H9 (cell line): ENCODE measurements around the gene ENOX2. TPM values are rescaled to one million over a fixed set of nuclear protein-coding genes. Genes with fewer than 3 reads are reported as not detected.

ENCODE experiments used
- DNase-seq: peaks from one replicate; pipeline ENCODE4 v3.0.0-alpha.2; 2017
- H2AFZ ChIP-seq: one replicate; pipeline ENCODE4 v1.6.1; 2013; ENCODE audit warnings: mild to moderate bottlenecking, low read length, control low read depth, moderate library complexity
- H2AK5ac ChIP-seq: 2 replicates; pipeline ENCODE4 v1.6.1; 2013; ENCODE audit warnings: low read length, control low read depth, mixed read lengths; ENCODE audit not compliant: insufficient read length
- H2BK120ac ChIP-seq: one replicate; pipeline ENCODE4 v1.6.1; 2013; ENCODE audit warnings: low read depth, mild to moderate bottlenecking, low read length, control low read depth, inconsistent platforms; ENCODE audit not compliant: poor library complexity, severe bottlenecking
- H2BK12ac ChIP-seq: 2 replicates; pipeline ENCODE4 v1.6.1; 2013; ENCODE audit warnings: low read length, control low read depth, mixed read lengths, low read depth; ENCODE audit not compliant: insufficient read length
- H2BK15ac ChIP-seq: 2 replicates; pipeline ENCODE4 v1.6.1; 2013; ENCODE audit warnings: low read depth, low read length, control low read depth
- H2BK20ac ChIP-seq: one replicate; pipeline ENCODE4 v1.6.1; 2013; ENCODE audit warnings: low read depth, mild to moderate bottlenecking, low read length, control low read depth, inconsistent platforms; ENCODE audit not compliant: poor library complexity, severe bottlenecking
- H2BK5ac ChIP-seq: 2 replicates; pipeline ENCODE4 v1.6.1; 2013; ENCODE audit warnings: low read length, control low read depth, mixed read lengths; ENCODE audit not compliant: insufficient read length
- H3K14ac ChIP-seq: 2 replicates; pipeline ENCODE4 v1.6.1; 2013; ENCODE audit warnings: low read length, control low read depth; ENCODE audit not compliant: insufficient read depth
- H3K18ac ChIP-seq: 2 replicates; pipeline ENCODE4 v1.6.1; 2013; ENCODE audit warnings: low read depth, mild to moderate bottlenecking, mixed read lengths, low read length, control low read depth; ENCODE audit not compliant: insufficient read length
- H3K23ac ChIP-seq: 2 replicates; pipeline ENCODE4 v1.6.1; 2013; ENCODE audit warnings: low read length, control low read depth, mixed read lengths, low read depth; ENCODE audit not compliant: insufficient read length
- H3K23me2 ChIP-seq: 2 replicates; pipeline ENCODE4 v1.6.1; 2013; ENCODE audit warnings: low read depth, mild to moderate bottlenecking, mixed read lengths, low read length, control low read depth; ENCODE audit not compliant: insufficient read length, poor library complexity, severe bottlenecking
- H3K27ac ChIP-seq: 2 replicates; pipeline ENCODE4 v1.5.1; 2013; ENCODE audit warnings: low read length, control low read depth, mixed read lengths, low read depth; ENCODE audit not compliant: insufficient read length
- H3K27me3 ChIP-seq: 2 replicates; pipeline ENCODE4 v1.6.1; 2013; ENCODE audit warnings: low read length, control low read depth, inconsistent platforms; ENCODE audit not compliant: insufficient read depth
- H3K4ac ChIP-seq: 2 replicates; pipeline ENCODE4 v1.6.1; 2013; ENCODE audit warnings: low read depth, mild to moderate bottlenecking, control low read depth, inconsistent platforms, low read length, moderate library complexity
- H3K4me1 ChIP-seq: 2 replicates; pipeline ENCODE4 v1.6.1; 2013; ENCODE audit warnings: low read length, control low read depth, inconsistent platforms; ENCODE audit not compliant: insufficient read depth
- H3K4me2 ChIP-seq: 2 replicates; pipeline ENCODE4 v1.6.1; 2013; ENCODE audit warnings: low read length, control low read depth, mixed read lengths; ENCODE audit not compliant: insufficient read length, insufficient read depth
- H3K56ac ChIP-seq: 2 replicates; pipeline ENCODE4 v1.6.1; 2013; ENCODE audit warnings: low read depth, mild to moderate bottlenecking, mixed read lengths, low read length, control low read depth; ENCODE audit not compliant: insufficient read length
- H3K79me1 ChIP-seq: 2 replicates; pipeline ENCODE4 v1.6.1; 2013; ENCODE audit warnings: low read depth, mild to moderate bottlenecking, moderate library complexity, low read length, control low read depth, inconsistent platforms; ENCODE audit not compliant: insufficient read depth, poor library complexity, severe bottlenecking
- H3K79me2 ChIP-seq: 2 replicates; pipeline ENCODE4 v1.6.1; 2013; ENCODE audit warnings: low read length, control low read depth, inconsistent platforms; ENCODE audit not compliant: insufficient read depth
- H3K9ac ChIP-seq: 2 replicates; pipeline ENCODE4 v1.6.1; 2013; ENCODE audit warnings: low read length, control low read depth, mixed read lengths; ENCODE audit not compliant: insufficient read length; ENCODE audit errors: extremely low read depth
- H3K9me3 ChIP-seq: one replicate; pipeline ENCODE4 v1.6.1; 2013; ENCODE audit warnings: low read depth, low read length, inconsistent platforms; ENCODE audit not compliant: control insufficient read depth
- H3T11ph ChIP-seq: one replicate; pipeline ENCODE4 v1.6.1; 2013; ENCODE audit warnings: mild to moderate bottlenecking, low read length, control low read depth, inconsistent platforms
- H4K20me1 ChIP-seq: one replicate; pipeline ENCODE4 v1.6.1; 2013; ENCODE audit not compliant: control insufficient read depth, insufficient read length, insufficient read depth
- H4K5ac ChIP-seq: 2 replicates; pipeline ENCODE4 v1.6.1; 2013; ENCODE audit warnings: low read depth, mild to moderate bottlenecking, mixed read lengths, low read length, control low read depth; ENCODE audit not compliant: insufficient read length
- H4K8ac ChIP-seq: replicated peaks from 2 replicates; pipeline ENCODE4 v1.6.1; 2013; ENCODE audit warnings: low read length, control low read depth, mixed read lengths, low read depth; ENCODE audit not compliant: insufficient read length
- H4K91ac ChIP-seq: 2 replicates; pipeline ENCODE4 v1.6.1; 2013; ENCODE audit warnings: low read depth, mild to moderate bottlenecking, moderate library complexity, mixed read lengths, low read length, control low read depth; ENCODE audit not compliant: insufficient read length
- H3K27ac Mint-ChIP-seq, 3 experiments: 2 replicates in 2 of 3; 3 replicates in 1 of 3; pipeline ENCODE4 v1.8.0; 2020 to 2021; ENCODE audit warnings: mixed read lengths in 3 of 3, mild to moderate bottlenecking in 1 of 3, moderate library complexity in 1 of 3
- H3K27me3 Mint-ChIP-seq: 2 replicates; pipeline ENCODE4 v1.8.0; 2021; ENCODE audit warnings: low read depth, mild to moderate bottlenecking, moderate library complexity, mixed read lengths
- H3K36me3 Mint-ChIP-seq, 3 experiments: 2 replicates in 2 of 3; 3 replicates in 1 of 3; pipeline ENCODE4 v1.8.0; 2020 to 2021; ENCODE audit warnings: low read depth in 3 of 3, mixed read lengths in 3 of 3; ENCODE audit not compliant: insufficient read depth in 1 of 3
- H3K4me1 Mint-ChIP-seq, 2 experiments: 2 replicates each; pipeline ENCODE4 v1.8.0; 2020; ENCODE audit warnings: mixed read lengths in 2 of 2
- H3K4me3 Mint-ChIP-seq, 2 experiments: 2 replicates in 1 of 2; 3 replicates in 1 of 2; pipeline ENCODE4 v1.8.0; 2020 to 2021; ENCODE audit warnings: mild to moderate bottlenecking in 2 of 2, mixed read lengths in 2 of 2, moderate library complexity in 1 of 2
- H3K9me3 Mint-ChIP-seq, 2 experiments: 2 replicates in 1 of 2; 3 replicates in 1 of 2; pipeline ENCODE4 v1.8.0; 2020; ENCODE audit warnings: mild to moderate bottlenecking in 2 of 2, mixed read lengths in 2 of 2, moderate library complexity in 1 of 2
- CTCF ChIP-seq: fragments of 200-600 bp; sonication (generic); conservative IDR thresholded peaks from 3 replicates; pipeline ENCODE4 v1.8.0; 2021; ENCODE audit warnings: antibody characterized with exemption, mild to moderate bottlenecking
- WGBS: extraction: QIAGEN DNeasy Blood & Tissue Kit; methylation state at CpG from one replicate; pipeline ENCODE4 v1.1.7; 2013; ENCODE audit warnings: missing lambda C conversion rate, low lambda C conversion rate, mixed read lengths; ENCODE audit not compliant: insufficient read length; ENCODE audit errors: extremely low coverage; 5-methylcytosine and 5-hydroxymethylcytosine counted together
- total RNA-seq: library from RNA; stranded (reverse); gene quantifications from 2 replicates; pipeline ENCODE4 v1.2.1, GENCODE V29; 2021

Gene ENOX2
- total RNA-seq, 1 experiment from 2014 or later, result 17.7 TPM

GRCh38 chrX:130746077-130746476 lies 156.9 kb downstream of the ENOX2 start:
- H3K9me3 ChIP-seq, result peaks cover 8% of the 10 kb centered on the region

More at GRCh38 chrX:130746077-130746476, 156.9 kb downstream of the ENOX2 start:
- Histone ChIP-seq H3K4ac (no peak overlapping the region), H3K56ac (no peak overlapping the region), H2BK12ac (no peak overlapping the region), H2BK20ac (no peak overlapping the region), H3K9ac (no peak overlapping the region), H4K5ac (no peak overlapping the region), H3K79me2 (no peaks in the 10 kb centered on the region), H3K23me2 (no peaks in the 10 kb centered on the region), H3K4me1 (peaks cover 3% of the 10 kb centered on the region; the same call in 1 of the 2 replicates), H4K20me1 (no peaks in the 10 kb centered on the region), H3K79me1 (no peaks in the 10 kb centered on the region), H3K27ac (no peak overlapping the region), H3K14ac (no peak overlapping the region), H3K4me2 (no peak overlapping the region), H3K27me3 (no peaks in the 10 kb centered on the region), H3K23ac (no peak overlapping the region), H2AFZ (no peak overlapping the region), H2BK15ac (no peak overlapping the region), H3K18ac (no peak overlapping the region), H2BK120ac (no peak overlapping the region), H2AK5ac (no peak overlapping the region), H4K8ac (no peak overlapping the region), H4K91ac (no peak overlapping the region), H2BK5ac (no peak overlapping the region), H3T11ph (no peak overlapping the region)
- Mint-ChIP-seq H3K36me3 (no peaks in the 10 kb centered on the region), H3K27ac (no peak overlapping the region), H3K4me1 (peaks cover 0 to 6% of the 10 kb centered on the region in 2 experiments; a peak in 1 of 4 replicates), H3K4me3 (no peak overlapping the region), H3K27me3 (peaks cover 20% of the 10 kb centered on the region), H3K9me3 (no peaks in the 10 kb centered on the region)
- TF ChIP-seq CTCF, result no peak
- no peak for DNase-seq
- no CpG with 5 or more reads among the region's 3 CpGs for WGBS
